GM12891 (cell line): ENCODE data around the gene FES.

ENCODE experiments used
- PAX5 ChIP-seq: IDR thresholded peaks from 2 replicates; pipeline ENCODE4 v1.6.1; 2011; ENCODE audit warnings: low read length, moderate library complexity, mild to moderate bottlenecking; ENCODE audit not compliant: insufficient read depth, severe bottlenecking
- POLR2A ChIP-seq: IDR thresholded peaks from 2 replicates; pipeline ENCODE4 v1.6.1; 2011; ENCODE audit warnings: low read depth, low read length, control low read depth
- POLR2AphosphoS5 ChIP-seq: IDR thresholded peaks from 2 replicates; pipeline ENCODE4 v1.6.1; 2011; ENCODE audit warnings: low read depth, low read length, control low read depth
- POU2F2 ChIP-seq: IDR thresholded peaks from 2 replicates; pipeline ENCODE4 v1.6.1; 2011; ENCODE audit warnings: low read depth, mild to moderate bottlenecking, control low read depth, low read length, moderate library complexity
- SPI1 ChIP-seq: IDR thresholded peaks from 2 replicates; pipeline ENCODE4 v1.6.1; 2011; ENCODE audit warnings: low read depth, low read length, control low read depth
- TAF1 ChIP-seq: IDR thresholded peaks from 2 replicates; pipeline ENCODE4 v1.6.1; 2011; ENCODE audit warnings: low read depth, low read length, control low read depth

DNA sequence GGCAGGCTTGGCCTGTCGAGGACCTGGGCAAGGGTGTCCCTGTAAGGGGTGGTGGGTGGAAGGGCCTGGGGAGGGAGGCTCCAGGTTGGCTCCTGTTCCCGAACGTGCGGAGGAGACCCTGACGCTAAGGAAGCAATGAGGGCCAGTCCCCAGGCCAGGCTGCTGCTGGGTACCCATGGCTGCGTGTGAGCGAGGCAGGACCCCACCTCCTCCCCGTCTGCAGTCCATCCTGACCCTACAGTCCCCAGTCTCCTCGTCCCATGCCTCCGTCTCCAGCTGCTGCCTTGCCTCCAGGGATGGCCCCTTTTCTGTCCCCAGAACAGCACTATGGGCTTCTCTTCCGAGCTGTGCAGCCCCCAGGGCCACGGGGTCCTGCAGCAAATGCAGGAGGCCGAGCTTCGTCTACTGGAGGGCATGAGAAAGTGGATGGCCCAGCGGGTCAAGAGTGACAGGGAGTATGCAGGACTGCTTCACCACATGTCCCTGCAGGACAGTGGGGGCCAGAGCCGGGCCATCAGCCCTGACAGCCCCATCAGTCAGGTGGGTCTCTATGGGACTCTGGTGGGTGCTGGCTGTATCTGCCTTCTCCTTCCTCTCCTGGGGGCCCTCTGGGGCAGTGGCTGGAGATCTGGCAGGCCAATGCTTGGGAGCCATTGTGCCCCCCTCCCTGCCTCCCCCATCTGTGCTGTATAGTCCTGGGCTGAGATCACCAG, 571 bp downstream of the FES start:
- no peak for TF ChIP-seq POLR2A
- no peak for TF ChIP-seq TAF1
- no peak for TF ChIP-seq POLR2AphosphoS5
- TF ChIP-seq POU2F2 = no peak
- TF ChIP-seq PAX5 = no peak
- no peak for TF ChIP-seq SPI1
